GOT3 (cell line): ENCODE measurements around the gene RBMY1D.
"Not testable (repeated sequence)": the region's sequence is repeated elsewhere in the genome, so short reads cannot be mapped to it uniquely, and the experiment has no call there.

Experiments used
- DNase-seq: peaks from one replicate; lab custom pipeline; 2025; ENCODE audit warnings: mixed read lengths; lab: John Stamatoyannopoulos, UW

Gene RBMY1D

DNA sequence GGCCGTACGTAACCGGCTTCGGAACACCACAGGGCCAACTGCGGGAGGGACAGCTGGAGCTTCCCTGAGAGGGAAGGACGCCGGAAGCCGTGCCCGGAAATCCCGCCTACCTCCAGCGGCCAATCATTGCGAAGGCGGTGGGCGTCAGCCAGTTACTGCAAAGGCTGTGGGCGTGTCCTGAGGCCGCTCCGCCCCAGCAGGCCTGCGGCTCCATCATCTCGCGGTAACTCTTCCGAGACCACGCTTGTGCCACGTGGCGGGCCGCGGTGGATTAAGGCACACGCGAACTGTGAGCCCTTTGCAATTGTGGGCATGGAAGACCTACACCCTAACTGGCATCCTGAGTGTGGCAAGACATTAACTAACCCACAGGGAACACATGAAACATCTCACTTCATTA, at the start of gene RBMY1D:
Gene RBMY1D, minus strand, starts transcription at position 101 of the 400 bp plus-strand sequence. CDS start 2,013 bp downstream, outside the sequence.
- DNase-seq, result not testable (repeated sequence)

GRCh38 chrY:21917932-21918331, 23.6 kb upstream of the RBMY1D start, which contains the start of gene RBMY1E:
TSS of gene RBMY1E (minus strand) at chrY:21918032. CDS start at chrY:21916054, 1,978 bp downstream.
- DNase-seq, result not testable (repeated sequence)

DNA sequence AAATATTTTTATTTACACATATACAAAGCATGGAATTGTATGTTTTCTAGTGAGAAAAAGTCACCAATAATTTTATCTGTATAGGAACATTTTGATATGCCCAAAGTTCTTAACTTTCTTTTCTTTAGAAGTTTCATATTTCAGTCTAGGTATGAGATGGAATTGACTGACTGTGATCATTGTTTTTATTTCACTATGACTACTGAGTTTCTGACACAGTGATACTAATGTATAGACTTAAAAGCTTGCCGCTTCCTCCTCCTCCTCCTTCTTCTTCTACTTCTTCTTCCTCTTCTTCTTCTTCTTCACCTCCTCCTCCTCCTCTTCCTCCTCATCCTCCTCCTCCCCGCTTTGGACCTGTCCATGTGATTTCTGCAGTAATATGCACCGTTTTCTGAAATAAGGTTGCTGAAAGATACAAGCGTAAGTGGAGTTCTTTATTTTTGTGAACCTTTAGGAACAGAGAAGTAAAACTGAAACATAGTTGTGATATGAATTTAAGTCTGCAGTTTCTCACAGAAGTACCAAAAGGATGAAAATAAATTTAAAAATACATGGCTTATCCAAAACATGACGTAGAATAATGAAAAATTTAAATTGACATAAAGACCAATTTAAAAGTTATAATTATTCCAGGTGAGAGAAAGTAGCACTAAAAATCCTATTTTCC, 24.8 kb downstream of the RBMY1D start:
- DNase-seq, result not testable (repeated sequence)

GRCh38 chrY:21845481-21845880, 48.8 kb downstream of the RBMY1D start:
- no peak for DNase-seq

GRCh38 chrY:21842090-21842489, 52.2 kb downstream of the RBMY1D start:
- DNase-seq, result no peak

DNA sequence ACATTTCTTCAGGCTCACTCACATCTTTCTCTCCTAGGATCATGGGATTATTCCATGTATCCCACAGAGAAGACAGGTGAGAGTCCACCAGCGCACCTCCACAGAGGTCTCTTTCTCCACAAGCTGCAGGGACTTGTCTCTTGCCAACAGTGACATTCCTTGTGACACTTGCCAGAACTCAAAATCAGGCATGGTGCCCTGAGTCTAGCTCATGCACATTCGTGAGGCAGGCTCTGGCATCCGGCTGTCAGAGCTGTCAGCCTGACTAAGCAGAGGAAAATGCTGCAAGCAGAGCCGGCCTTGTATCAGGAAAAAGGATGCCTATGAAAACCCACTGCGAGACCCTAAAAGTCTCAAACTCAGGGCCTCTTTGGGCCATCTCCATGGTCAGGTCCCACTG, 54.8 kb downstream of the RBMY1D start:
- no peak for DNase-seq

DNA sequence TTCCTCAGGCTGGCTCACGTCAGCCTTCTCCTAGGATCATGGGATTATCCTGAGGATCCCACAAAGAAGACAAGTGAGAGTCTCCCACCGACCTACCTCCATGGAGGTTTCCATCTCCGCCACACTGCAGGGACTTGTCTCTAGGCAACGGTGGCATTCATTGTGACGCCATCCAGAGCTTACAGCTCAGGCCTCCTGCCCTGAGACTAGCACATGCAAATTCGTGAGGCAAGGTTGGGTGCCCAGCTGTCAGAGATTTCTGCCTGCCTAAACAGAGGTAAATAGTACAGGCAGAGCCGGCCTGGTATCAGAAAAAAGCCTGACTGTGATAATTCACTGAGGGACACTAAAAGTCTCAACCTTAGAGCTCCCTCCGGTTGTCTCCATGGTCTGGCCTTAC, 58.0 kb downstream of the RBMY1D start:
- no peak for DNase-seq

- no peak for DNase-seq
Observed at GRCh38 chrY:21835052-21835451, 59.3 kb downstream of the RBMY1D start.
